ENCODE measurements around the gene COX19.

The COX19 gene

DNA sequence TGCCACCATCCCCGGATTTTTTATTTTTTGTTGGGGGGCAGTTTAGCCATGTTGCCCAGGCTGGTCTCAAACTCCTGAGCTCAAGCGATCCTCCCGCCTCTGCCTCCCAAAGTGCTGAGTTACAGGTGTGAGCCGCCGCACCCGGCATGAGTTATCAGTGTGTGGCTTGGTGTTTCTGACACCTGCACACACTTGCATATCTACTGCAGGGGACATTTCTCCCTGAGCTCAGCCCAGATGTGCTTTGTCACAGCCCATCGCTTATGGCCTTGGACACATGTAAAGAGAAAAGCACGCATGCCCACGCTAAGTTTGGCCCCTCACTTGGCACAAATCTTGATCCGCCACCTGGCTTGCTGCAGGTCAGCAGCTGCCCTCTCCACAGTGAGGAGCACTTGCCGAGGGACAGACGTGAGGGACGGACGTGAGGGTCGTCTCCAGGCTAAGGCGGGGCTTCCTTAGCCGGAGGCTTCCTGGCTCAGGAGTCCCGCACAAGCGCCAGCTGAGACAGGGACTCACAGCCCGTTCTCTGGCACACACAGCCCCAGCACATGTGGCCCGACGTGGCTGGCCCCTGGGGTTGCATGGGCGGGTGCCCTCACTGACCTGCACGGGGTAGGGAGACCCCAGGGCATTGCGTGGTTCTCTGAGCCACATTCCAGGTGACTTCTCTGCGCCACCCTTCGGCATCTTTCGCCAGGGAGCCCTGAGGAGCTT is 19.4 kb upstream of the COX19 start:
- TF ChIP-seq, protein P1, sequence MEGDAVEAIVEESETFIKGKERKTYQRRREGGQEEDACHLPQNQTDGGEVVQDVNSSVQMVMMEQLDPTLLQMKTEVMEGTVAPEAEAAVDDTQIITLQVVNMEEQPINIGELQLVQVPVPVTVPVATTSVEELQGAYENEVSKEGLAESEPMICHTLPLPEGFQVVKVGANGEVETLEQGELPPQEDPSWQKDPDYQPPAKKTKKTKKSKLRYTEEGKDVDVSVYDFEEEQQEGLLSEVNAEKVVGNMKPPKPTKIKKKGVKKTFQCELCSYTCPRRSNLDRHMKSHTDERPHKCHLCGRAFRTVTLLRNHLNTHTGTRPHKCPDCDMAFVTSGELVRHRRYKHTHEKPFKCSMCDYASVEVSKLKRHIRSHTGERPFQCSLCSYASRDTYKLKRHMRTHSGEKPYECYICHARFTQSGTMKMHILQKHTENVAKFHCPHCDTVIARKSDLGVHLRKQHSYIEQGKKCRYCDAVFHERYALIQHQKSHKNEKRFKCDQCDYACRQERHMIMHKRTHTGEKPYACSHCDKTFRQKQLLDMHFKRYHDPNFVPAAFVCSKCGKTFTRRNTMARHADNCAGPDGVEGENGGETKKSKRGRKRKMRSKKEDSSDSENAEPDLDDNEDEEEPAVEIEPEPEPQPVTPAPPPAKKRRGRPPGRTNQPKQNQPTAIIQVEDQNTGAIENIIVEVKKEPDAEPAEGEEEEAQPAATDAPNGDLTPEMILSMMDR (IDR thresholded peaks at IDR 0.05; ENCODE audit: low read depth, low read length, missing control alignments): no peak
- H3K4me3 ChIP-seq (ENCODE audit: low read depth, low read length): no peak overlapping the region
- no peak for DNase-seq (ENCODE audit: low read depth)

DNA sequence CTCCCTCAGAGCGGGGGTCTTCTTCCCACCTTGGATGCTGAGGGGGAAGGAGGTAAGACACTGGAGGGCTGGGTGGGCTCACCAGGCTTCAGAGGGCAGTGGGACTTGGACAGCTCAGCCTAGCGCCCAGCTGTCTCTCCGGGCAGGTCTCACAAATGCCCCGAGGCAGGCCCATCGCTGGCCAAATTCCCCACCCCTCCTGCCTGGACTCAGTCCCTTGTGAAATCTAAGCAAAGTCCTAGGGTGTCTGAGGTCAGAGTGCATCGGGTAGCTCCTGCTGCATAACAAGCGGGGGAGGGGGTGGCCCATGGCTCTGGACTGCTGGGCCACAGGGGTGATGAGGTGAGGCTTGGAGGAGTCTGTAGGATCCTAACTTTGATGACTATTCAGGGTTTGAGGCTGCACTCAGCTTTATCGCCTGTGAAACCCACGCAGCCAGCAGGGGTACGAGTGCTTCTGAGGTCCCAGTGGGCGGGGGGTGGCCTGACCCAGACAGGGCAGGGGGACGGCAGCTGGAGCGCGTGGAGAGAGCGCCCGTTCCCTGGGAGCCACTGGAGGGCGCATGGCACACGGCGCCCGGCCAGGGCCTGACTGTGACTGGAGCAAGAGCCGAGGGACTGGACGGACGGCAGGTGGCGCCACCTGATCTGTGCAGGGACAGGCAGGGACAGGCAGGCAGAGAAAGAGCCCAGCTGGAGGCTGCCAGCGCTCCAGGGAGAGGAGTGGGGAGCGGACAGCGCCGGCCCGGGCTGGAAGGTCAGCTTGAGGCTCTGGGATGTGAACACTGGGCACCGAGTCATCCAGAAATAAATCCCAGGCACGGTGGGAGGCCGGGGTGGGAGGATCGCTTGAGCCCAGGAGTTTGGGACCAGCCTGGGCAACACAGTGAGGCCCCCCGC is 17.6 kb upstream of the COX19 start:
- DNase-seq (ENCODE audit: low read depth): peak; percentile 82
- no peak overlapping the region for H3K4me3 ChIP-seq (ENCODE audit: low read depth, low read length)
- TF ChIP-seq, protein P1 (IDR thresholded peaks at IDR 0.05; ENCODE audit: low read depth, low read length, missing control alignments): peak; percentile 99

DNA sequence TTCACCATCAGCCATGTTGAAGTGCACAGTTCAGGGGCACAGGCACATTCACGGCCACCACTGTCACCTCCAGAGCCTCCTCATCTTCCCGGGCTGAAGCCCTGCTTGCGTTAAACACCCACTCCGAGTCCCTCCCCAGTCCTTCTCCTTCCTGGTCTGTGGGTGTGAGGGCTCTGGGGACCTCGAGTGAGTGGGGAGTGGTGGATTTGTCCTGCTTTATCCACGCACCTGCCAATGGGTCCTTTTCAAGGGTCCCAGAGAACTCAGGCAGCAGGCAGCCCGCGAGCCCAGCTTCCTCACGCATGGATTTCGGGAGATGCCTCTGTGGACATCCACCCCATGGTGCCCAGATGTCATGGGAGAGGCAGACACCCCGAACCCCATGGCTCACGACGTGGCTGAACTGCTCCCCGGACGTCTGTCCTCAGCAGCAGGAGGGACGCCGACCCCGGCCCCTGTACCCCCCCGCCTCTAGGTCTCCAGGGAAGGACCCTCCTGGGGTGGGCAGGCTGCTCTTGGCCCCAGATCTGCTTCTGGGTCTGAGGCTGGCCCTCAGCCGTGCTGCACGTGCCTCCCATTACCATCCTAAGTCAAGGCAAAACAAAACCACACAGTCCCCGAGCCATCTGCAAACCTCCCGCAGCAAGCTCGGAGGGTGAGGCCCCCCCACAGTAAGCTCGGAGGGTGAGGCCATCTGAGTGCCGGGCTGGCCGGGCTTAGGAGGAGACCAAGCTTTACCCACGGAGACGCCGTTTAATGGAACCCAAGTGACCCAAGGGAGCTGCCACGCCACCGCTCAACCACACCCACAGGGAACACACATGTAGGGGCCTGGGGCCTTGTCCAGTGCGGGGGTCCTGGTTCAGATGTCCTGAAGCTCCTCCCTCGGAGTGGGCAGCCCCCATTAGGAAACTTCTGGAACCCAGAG is 16.6 kb upstream of the COX19 start:
- TF ChIP-seq, protein P1 (IDR thresholded peaks at IDR 0.05; ENCODE audit: low read depth, low read length, missing control alignments): no peak
- no peak overlapping the region for H3K4me3 ChIP-seq (ENCODE audit: low read depth, low read length)
- DNase-seq (ENCODE audit: low read depth): no peak

DNA sequence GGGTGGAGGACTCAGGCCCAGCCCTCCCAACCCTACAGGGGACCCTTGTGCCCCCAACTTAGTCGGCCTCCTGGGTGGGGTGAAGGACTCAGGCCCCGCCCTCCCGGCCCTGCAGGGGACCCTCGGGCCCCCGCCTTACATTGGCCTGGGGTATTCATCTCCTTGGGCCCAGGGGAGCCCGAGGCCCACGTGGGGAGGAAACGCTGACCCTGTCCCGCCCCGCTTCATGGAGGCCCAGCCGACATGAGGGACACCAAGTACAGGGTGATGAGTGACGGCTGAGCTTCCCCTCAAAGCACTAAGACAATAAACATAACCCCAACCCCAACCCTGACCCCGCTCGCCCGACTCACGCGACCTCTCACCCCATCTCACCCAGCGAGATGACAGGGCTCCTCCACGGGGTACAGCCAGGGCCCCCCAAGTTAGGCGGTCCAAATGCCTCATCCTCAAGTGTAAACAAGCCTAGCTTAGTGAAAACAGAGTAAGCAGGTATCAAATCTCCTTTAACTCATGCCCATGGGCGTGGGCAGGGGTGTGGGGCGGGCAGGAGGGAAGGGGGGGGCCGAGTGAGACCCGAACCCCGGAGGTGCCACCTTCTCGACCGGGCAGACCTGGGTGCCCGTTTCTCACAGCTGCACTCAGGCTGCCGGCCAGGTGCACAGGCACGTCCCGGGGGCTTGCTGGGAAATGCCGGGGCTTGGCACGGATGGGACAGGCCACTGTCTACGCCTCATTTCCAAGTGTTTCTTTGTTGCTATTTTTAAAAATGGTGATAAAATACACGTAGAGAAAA is 15.8 kb upstream of the COX19 start:
- no peak overlapping the region for H3K4me3 ChIP-seq (ENCODE audit: low read depth, low read length)
- TF ChIP-seq, protein P1 (IDR thresholded peaks at IDR 0.05; ENCODE audit: low read depth, low read length, missing control alignments): no peak
- DNase-seq (ENCODE audit: low read depth): no peak

DNA sequence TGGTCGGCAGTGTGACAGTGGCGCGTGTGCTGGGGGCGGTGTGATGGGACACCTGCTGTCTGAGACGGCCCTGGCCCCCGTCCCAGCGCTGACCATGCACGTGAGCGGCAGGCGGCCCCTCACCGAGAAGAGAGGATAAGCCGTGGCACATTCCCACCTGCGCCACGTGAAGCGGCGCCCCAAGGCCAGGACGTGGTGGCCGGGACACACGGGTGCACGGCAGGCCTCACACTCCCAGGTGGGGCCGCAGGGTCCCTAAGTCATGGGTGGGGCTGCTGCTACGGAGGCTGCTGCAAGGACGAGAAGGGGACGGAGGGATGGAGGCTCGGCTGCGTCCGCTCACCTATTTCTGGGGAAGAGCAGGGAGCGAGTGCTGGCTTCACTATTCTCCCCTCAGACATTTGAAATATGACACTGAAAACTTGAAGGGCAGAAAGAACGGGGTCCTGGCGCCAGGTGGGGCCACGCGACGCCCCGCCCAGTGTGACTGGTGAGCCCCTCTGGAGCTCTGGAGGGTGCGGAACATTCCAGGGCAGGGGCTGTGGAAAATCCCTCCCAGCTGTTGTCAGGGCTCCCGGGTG is 15.1 kb upstream of the COX19 start:
- no peak for DNase-seq (ENCODE audit: low read depth)
- TF ChIP-seq, protein P1 (IDR thresholded peaks at IDR 0.05; ENCODE audit: low read depth, low read length, missing control alignments): no peak
- no peak overlapping the region for H3K4me3 ChIP-seq (ENCODE audit: low read depth, low read length)
